Trophoblast cell (in vitro differentiated cells and primary cell): ENCODE results near the gene HOXD4.
A peak's percentile ranks its signal among the peaks of the same experiment; 100 is the strongest.

Experiments
- DNase-seq, 2 donors: peaks; one replicate each; pipeline ENCODE4 v3.0.0-alpha.2; 2016
- H2AFZ ChIP-seq: 2 replicates; pipeline ENCODE4 v1.6.1; 2013; ENCODE audit warnings: low read length, moderate library complexity, mild to moderate bottlenecking; ENCODE audit not compliant: insufficient read depth, poor library complexity
- H2AK5ac ChIP-seq: 2 replicates; pipeline ENCODE4 v1.6.1; 2013; ENCODE audit warnings: mild to moderate bottlenecking, low read length
- H2BK120ac ChIP-seq: 2 replicates; pipeline ENCODE4 v1.6.1; 2013; ENCODE audit warnings: low read length, mild to moderate bottlenecking, moderate library complexity; ENCODE audit not compliant: insufficient read depth, poor library complexity
- H2BK12ac ChIP-seq: 2 replicates; pipeline ENCODE4 v1.6.1; 2013; ENCODE audit warnings: mild to moderate bottlenecking, low read length, moderate library complexity
- H2BK5ac ChIP-seq: 2 replicates; pipeline ENCODE4 v1.6.1; 2013; ENCODE audit warnings: low read length, low read depth, moderate library complexity, mild to moderate bottlenecking; ENCODE audit not compliant: poor library complexity
- H3K14ac ChIP-seq: 2 replicates; pipeline ENCODE4 v1.6.1; 2013; ENCODE audit warnings: mild to moderate bottlenecking, low read length
- H3K18ac ChIP-seq: 2 replicates; pipeline ENCODE4 v1.6.1; 2013; ENCODE audit warnings: mild to moderate bottlenecking, low read length
- H3K23ac ChIP-seq: 2 replicates; pipeline ENCODE4 v1.6.1; 2013; ENCODE audit warnings: low read length
- H3K27ac ChIP-seq: 2 replicates; pipeline ENCODE4 v1.5.1; 2013; ENCODE audit warnings: low read depth, mild to moderate bottlenecking, inconsistent platforms, low read length, moderate library complexity
- H3K27me3 ChIP-seq: 2 replicates; pipeline ENCODE4 v1.6.1; 2013; ENCODE audit warnings: inconsistent platforms, mild to moderate bottlenecking, low read length, moderate library complexity; ENCODE audit not compliant: insufficient read depth
- H3K36me3 ChIP-seq, 2 experiments: 1 replicate in 1 of 2; 2 replicates in 1 of 2; pipeline ENCODE4 v1.6.1; 2013; ENCODE audit warnings: low read length in 2 of 2, mild to moderate bottlenecking in 2 of 2, moderate library complexity in 1 of 2; ENCODE audit not compliant: insufficient read depth in 2 of 2, control insufficient read depth in 1 of 2
- H3K4ac ChIP-seq: 2 replicates; pipeline ENCODE4 v1.6.1; 2013; ENCODE audit warnings: low read depth, mild to moderate bottlenecking, low read length, moderate library complexity
- H3K4me1 ChIP-seq, 2 experiments: 1 replicate in 1 of 2; 2 replicates in 1 of 2; pipeline ENCODE4 v1.6.1; 2013; ENCODE audit warnings: low read length in 2 of 2, mild to moderate bottlenecking in 2 of 2, moderate library complexity in 1 of 2; ENCODE audit not compliant: insufficient read depth in 2 of 2, control insufficient read depth in 1 of 2
- H3K4me2 ChIP-seq: 2 replicates; pipeline ENCODE4 v1.6.1; 2013; ENCODE audit warnings: inconsistent platforms, mild to moderate bottlenecking, low read length, moderate library complexity
- H3K4me3 ChIP-seq: 2 replicates; pipeline ENCODE4 v1.5.1; 2013; ENCODE audit warnings: mild to moderate bottlenecking, low read depth, low read length, inconsistent platforms
- H3K79me1 ChIP-seq: one replicate; pipeline ENCODE4 v1.6.1; 2013; ENCODE audit warnings: low read length
- H3K79me2 ChIP-seq: 2 replicates; pipeline ENCODE4 v1.6.1; 2013; ENCODE audit warnings: low read length, mild to moderate bottlenecking; ENCODE audit not compliant: control insufficient read depth, insufficient read depth, poor library complexity
- H3K9ac ChIP-seq: 2 replicates; pipeline ENCODE4 v1.6.1; 2013; ENCODE audit warnings: mild to moderate bottlenecking, low read length
- H3K9me3 ChIP-seq: 2 replicates; pipeline ENCODE4 v1.6.1; 2013; ENCODE audit warnings: low read depth, mild to moderate bottlenecking, control low read depth, inconsistent platforms, low read length; ENCODE audit not compliant: insufficient read depth
- H4K12ac ChIP-seq: 2 replicates; pipeline ENCODE4 v1.6.1; 2013; ENCODE audit warnings: low read depth, mild to moderate bottlenecking, low read length, moderate library complexity
- H4K8ac ChIP-seq: 2 replicates; pipeline ENCODE4 v1.6.1; 2013; ENCODE audit warnings: low read depth, mild to moderate bottlenecking, low read length, moderate library complexity
- H4K91ac ChIP-seq: one replicate; pipeline ENCODE4 v1.6.1; 2013; ENCODE audit warnings: low read depth, mild to moderate bottlenecking, low read length, moderate library complexity
- WGBS: extraction: QIAGEN DNeasy Blood & Tissue Kit; methylation state at CpG from one replicate; pipeline ENCODE4 v1.1.7; 2013; ENCODE audit warnings: missing lambda C conversion rate; ENCODE audit not compliant: insufficient read length, insufficient coverage; ENCODE audit errors: extremely low coverage; 5-methylcytosine and 5-hydroxymethylcytosine counted together

Gene HOXD4

DNA sequence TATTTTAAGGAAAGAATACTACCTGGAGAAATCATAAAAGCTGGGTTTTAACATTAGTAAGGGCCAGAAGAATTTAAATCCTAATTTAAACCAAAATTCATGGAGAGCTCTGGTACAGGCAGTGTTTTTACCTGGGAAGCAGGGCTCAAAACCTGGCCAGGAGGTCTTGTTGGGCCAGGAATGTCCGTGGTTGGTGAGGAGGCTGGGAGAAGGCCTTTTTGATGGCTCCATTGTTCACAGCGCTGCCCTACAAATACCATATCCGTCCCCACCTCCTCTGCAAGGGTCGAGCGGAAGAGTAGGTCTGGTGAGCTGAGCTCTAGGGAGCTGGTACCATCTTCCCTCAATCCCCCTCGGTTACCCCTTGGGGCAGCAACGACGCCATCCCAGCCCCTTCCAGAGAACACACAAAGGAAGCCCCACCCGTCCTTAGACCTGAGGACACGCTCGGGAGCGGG lies 26.3 kb downstream of the HOXD4 start:
- Histone ChIP-seq H4K91ac (no peak overlapping the region), H3K4me2 (peak overlapping the region; percentile 65), H3K23ac (no peak overlapping the region), H2BK12ac (no peak overlapping the region), H4K12ac (no peak overlapping the region), H3K79me2 (no peaks in the 10 kb centered on the region), H3K27ac (no peak overlapping the region), H3K9me3 (peaks cover 7% of the 10 kb centered on the region), H3K4me1 (peaks cover 3 to 11% of the 10 kb centered on the region in 2 experiments), H3K4me3 (no peak overlapping the region), H3K4ac (no peak overlapping the region), H3K79me1 (no peaks in the 10 kb centered on the region), H4K8ac (no peak overlapping the region), H3K18ac (no peak overlapping the region), H2BK120ac (no peak overlapping the region), H3K27me3 (peaks cover 72% of the 10 kb centered on the region), H2BK5ac (no peak overlapping the region), H3K36me3 (no peaks in the 10 kb centered on the region), H2AFZ (no peak overlapping the region), H3K9ac (no peak overlapping the region), H3K14ac (no peak overlapping the region), H2AK5ac (no peak overlapping the region)
- WGBS, result no CpG with 5 or more reads among the region's 12 CpGs
- no peak for DNase-seq

- Histone ChIP-seq H3K18ac (no peak overlapping the region), H3K4me2 (peak overlapping the region; percentile 65), H3K4me1 (peaks cover 3 to 11% of the 10 kb centered on the region in 2 experiments), H4K8ac (no peak overlapping the region), H2BK5ac (no peak overlapping the region), H4K12ac (no peak overlapping the region), H3K9me3 (peaks cover 7% of the 10 kb centered on the region), H2BK12ac (no peak overlapping the region), H3K9ac (no peak overlapping the region), H3K79me2 (no peaks in the 10 kb centered on the region), H3K4me3 (no peak overlapping the region), H2AK5ac (no peak overlapping the region), H3K23ac (no peak overlapping the region), H2AFZ (no peak overlapping the region), H3K14ac (no peak overlapping the region), H2BK120ac (no peak overlapping the region), H3K27ac (no peak overlapping the region), H3K27me3 (peaks cover 72% of the 10 kb centered on the region), H4K91ac (no peak overlapping the region), H3K36me3 (no peaks in the 10 kb centered on the region), H3K79me1 (no peaks in the 10 kb centered on the region), H3K4ac (no peak overlapping the region)
- peak in 1 of 2 donors; percentile 2 for DNase-seq
- WGBS, result no CpG with 5 or more reads among the region's 68 CpGs
Measured at GRCh38 chr2:176178038-176178756, 26.8 kb downstream of the HOXD4 start.

GRCh38 chr2:176178757-176179295 lies 27.5 kb downstream of the HOXD4 start:
- Histone ChIP-seq H3K14ac (no peak overlapping the region), H3K9me3 (peaks cover 7% of the 10 kb centered on the region), H2BK120ac (no peak overlapping the region), H3K27ac (no peak overlapping the region), H3K4ac (no peak overlapping the region), H3K4me3 (no peak overlapping the region), H3K23ac (no peak overlapping the region), H4K91ac (no peak overlapping the region), H3K79me1 (no peaks in the 10 kb centered on the region), H4K8ac (no peak overlapping the region), H3K36me3 (no peaks in the 10 kb centered on the region), H4K12ac (no peak overlapping the region), H2AFZ (no peak overlapping the region), H2BK5ac (no peak overlapping the region), H2AK5ac (no peak overlapping the region), H2BK12ac (no peak overlapping the region), H3K18ac (no peak overlapping the region), H3K4me1 (peaks cover 3 to 11% of the 10 kb centered on the region in 2 experiments), H3K27me3 (peaks cover 74% of the 10 kb centered on the region), H3K9ac (no peak overlapping the region), H3K4me2 (no peak overlapping the region), H3K79me2 (no peaks in the 10 kb centered on the region)
- WGBS, result no CpG with 5 or more reads among the region's 7 CpGs
- no peak for DNase-seq

- WGBS, result no CpG with 5 or more reads among the region's 3 CpGs
- Histone ChIP-seq H3K4me2 (no peak overlapping the region), H3K27ac (no peak overlapping the region), H4K12ac (no peak overlapping the region), H3K4me3 (no peak overlapping the region), H3K4me1 (peaks cover 3 to 9% of the 10 kb centered on the region in 2 experiments), H2BK12ac (no peak overlapping the region), H3K23ac (no peak overlapping the region), H4K8ac (no peak overlapping the region), H2AFZ (no peak overlapping the region), H2AK5ac (no peak overlapping the region), H3K14ac (no peak overlapping the region), H3K27me3 (peaks cover 56% of the 10 kb centered on the region), H3K79me1 (no peaks in the 10 kb centered on the region), H2BK5ac (no peak overlapping the region), H3K36me3 (no peaks in the 10 kb centered on the region), H4K91ac (no peak overlapping the region), H3K9ac (no peak overlapping the region), H2BK120ac (no peak overlapping the region), H3K18ac (no peak overlapping the region), H3K4ac (no peak overlapping the region), H3K9me3 (peaks cover 3% of the 10 kb centered on the region), H3K79me2 (no peaks in the 10 kb centered on the region)
- no peak for DNase-seq
Measured at GRCh38 chr2:176181551-176181950, 30.2 kb downstream of the HOXD4 start.
